Natural killer cell (primary cell): ENCODE measurements around the gene ATG2A. TPM values are rescaled to one million over a fixed set of nuclear protein-coding genes. Genes with fewer than 3 reads are reported as not detected.

Source experiments
- ATAC-seq, 3 donors: fragments of 150-1000 bp in 2 of 3; fragments of 200-7000 bp in 1 of 3; cut with Tn5 transposase; 1 replicate in 1 of 3; 2 replicates in 2 of 3; pipeline ENCODE4 v1.10.0; 2021; ENCODE audit warnings: mild to moderate bottlenecking in 2 of 3, moderate library complexity in 2 of 3
- DNase-seq, 2 donors: peaks; one replicate each; pipeline versions ENCODE4 v3.0.0 to v3.0.0-alpha.2; 2013 to 2021; ENCODE audit warnings: mixed read lengths in 1 of 2
- H3K27ac ChIP-seq: one replicate; pipeline ENCODE4 v1.5.1; 2013; ENCODE audit warnings: mild to moderate bottlenecking, low read length
- H3K27me3 ChIP-seq: one replicate; pipeline ENCODE4 v1.6.1; 2013; ENCODE audit warnings: low read length; ENCODE audit not compliant: control insufficient read depth, insufficient read depth
- H3K36me3 ChIP-seq: one replicate; pipeline ENCODE4 v1.6.1; 2013; ENCODE audit warnings: low read length; ENCODE audit not compliant: control insufficient read depth, insufficient read depth
- H3K4me1 ChIP-seq: one replicate; pipeline ENCODE4 v1.6.1; 2013; ENCODE audit warnings: low read length; ENCODE audit not compliant: control insufficient read depth, insufficient read depth
- H3K4me3 ChIP-seq: one replicate; pipeline ENCODE4 v1.5.1; 2013; ENCODE audit warnings: low read length
- H3K9me3 ChIP-seq: one replicate; pipeline ENCODE4 v1.6.1; 2013; ENCODE audit warnings: low read length; ENCODE audit not compliant: control insufficient read depth, insufficient read depth
- H3K27ac Mint-ChIP-seq, 2 donors: one replicate each; pipeline ENCODE4 v1.8.0; 2022; ENCODE audit warnings: mild to moderate bottlenecking in 2 of 2, mixed read lengths in 2 of 2, moderate library complexity in 1 of 2
- H3K27me3 Mint-ChIP-seq, 2 donors: one replicate each; pipeline ENCODE4 v1.8.0; 2022; ENCODE audit warnings: low read depth in 2 of 2, mixed read lengths in 2 of 2
- H3K36me3 Mint-ChIP-seq: one replicate; pipeline ENCODE4 v1.8.0; 2022; ENCODE audit warnings: mixed read lengths
- H3K4me1 Mint-ChIP-seq, 2 donors: one replicate each; pipeline ENCODE4 v1.8.0; 2022; ENCODE audit warnings: mixed read lengths in 2 of 2
- H3K4me3 Mint-ChIP-seq: one replicate; pipeline ENCODE4 v1.8.0; 2022; ENCODE audit warnings: mild to moderate bottlenecking, moderate library complexity, mixed read lengths
- H3K9me3 Mint-ChIP-seq, 2 donors: one replicate each; pipeline ENCODE4 v1.8.0; 2022; ENCODE audit warnings: mixed read lengths in 2 of 2
- WGBS: methylation state at CpG from one replicate; pipeline ENCODE4 v1.1.7; 2013; ENCODE audit warnings: missing lambda C conversion rate; ENCODE audit not compliant: insufficient coverage; 5-methylcytosine and 5-hydroxymethylcytosine counted together
- intact Hi-C: fragments of 100-400 bp; cut with micrococcal nuclease; formaldehyde crosslinking; loops from one replicate; pipeline ENCODE4 v1.14.2; 2022
- total RNA-seq, 4 donors: library from RNA; stranded (reverse); fragments of 120-200 nt in 1 of 4; gene quantifications; one replicate each; pipeline versions ENCODE4 v1.2.3 to v1.2.4, GENCODE V29; 2013 to 2022
- TF ChIP-seq, protein P1 (sequence below): fragments of 200-600 bp; IDR thresholded peaks from one replicate; pipeline ENCODE4 v1.8.0; 2022; ENCODE audit warnings: antibody characterized with exemption

ATG2A gene
- total RNA-seq, 3 donors from 2014 or later (not counting 1 experiment from before 2014, with no cell fraction given), result 165 to 321 (median 259) TPM

DNA sequence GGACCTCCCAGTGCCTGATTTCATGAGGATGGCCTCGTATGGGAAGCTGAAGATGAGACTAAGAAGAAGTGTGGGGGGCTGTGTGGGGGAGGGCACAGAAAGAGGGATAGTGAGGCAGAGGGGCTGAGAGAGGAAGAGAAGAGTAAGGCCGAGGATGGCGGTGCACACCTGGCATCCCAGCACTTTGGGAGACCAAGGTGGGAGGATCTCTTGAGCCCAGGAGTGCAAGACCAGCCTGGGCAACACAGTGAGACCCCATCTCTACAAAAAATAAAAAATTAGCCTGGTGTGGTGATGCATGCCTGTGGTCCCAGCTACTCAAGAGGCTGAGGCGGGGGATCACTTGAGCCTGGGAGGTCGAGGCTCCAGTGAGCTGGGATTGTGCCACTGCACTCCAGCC is 25.1 kb downstream of the ATG2A start:
- H3K27me3 Mint-ChIP-seq, result no peaks in the 10 kb centered on the region
- WGBS, result 86% methylated on average over 5 of the region's 5 CpGs
- H3K36me3 ChIP-seq, result peaks cover 8% of the 10 kb centered on the region
- no peaks in the 10 kb centered on the region for H3K9me3 Mint-ChIP-seq
- no peak overlapping the region for H3K4me3 ChIP-seq
- no peaks in the 10 kb centered on the region for H3K9me3 ChIP-seq
- no peak overlapping the region for H3K4me3 Mint-ChIP-seq
- DNase-seq (no peak), ATAC-seq (no peak)
- H3K27me3 ChIP-seq, result no peaks in the 10 kb centered on the region
- H3K4me1 ChIP-seq, result peaks cover 30% of the 10 kb centered on the region
- H3K27ac ChIP-seq, result no peak overlapping the region
- TF ChIP-seq, protein P1, sequence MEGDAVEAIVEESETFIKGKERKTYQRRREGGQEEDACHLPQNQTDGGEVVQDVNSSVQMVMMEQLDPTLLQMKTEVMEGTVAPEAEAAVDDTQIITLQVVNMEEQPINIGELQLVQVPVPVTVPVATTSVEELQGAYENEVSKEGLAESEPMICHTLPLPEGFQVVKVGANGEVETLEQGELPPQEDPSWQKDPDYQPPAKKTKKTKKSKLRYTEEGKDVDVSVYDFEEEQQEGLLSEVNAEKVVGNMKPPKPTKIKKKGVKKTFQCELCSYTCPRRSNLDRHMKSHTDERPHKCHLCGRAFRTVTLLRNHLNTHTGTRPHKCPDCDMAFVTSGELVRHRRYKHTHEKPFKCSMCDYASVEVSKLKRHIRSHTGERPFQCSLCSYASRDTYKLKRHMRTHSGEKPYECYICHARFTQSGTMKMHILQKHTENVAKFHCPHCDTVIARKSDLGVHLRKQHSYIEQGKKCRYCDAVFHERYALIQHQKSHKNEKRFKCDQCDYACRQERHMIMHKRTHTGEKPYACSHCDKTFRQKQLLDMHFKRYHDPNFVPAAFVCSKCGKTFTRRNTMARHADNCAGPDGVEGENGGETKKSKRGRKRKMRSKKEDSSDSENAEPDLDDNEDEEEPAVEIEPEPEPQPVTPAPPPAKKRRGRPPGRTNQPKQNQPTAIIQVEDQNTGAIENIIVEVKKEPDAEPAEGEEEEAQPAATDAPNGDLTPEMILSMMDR, result no peak
- intact Hi-C loops, result no loop called here
- H3K27ac Mint-ChIP-seq, result no peak overlapping the region
- H3K36me3 Mint-ChIP-seq, result no peaks in the 10 kb centered on the region
- peaks cover 11 to 21% of the 10 kb centered on the region in 2 donors for H3K4me1 Mint-ChIP-seq

DNA sequence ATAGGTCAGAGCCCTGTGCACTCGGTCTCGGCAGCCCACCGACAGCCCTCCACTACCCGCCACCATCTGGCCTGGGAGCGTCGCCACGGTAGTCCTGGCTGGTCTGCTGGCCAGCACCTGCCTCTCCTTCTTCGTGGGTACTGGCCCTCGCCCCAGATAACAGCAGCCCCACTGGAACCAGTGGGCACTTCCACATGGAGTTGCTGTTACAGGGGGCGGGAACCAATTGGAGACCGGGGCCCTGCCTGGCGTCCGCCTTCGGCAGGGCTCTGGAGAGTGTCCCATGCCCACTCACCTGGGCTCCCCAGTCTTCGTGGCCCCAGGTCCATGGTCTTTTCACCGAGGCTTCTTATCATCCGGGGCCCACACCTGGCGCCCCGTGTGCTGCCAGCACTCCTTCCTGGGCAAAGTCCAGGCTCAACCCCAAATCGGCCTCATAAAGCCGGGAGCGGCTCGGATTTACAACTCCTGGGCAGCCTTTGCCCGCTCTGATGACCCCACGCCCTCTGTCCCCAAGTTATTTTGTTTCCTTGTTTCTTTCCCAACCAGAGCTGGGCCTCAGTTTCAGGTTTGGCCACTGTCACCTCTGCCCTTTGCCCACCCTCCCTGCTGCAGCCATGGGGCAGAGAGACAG is 25.7 kb downstream of the ATG2A start:
- H3K27ac ChIP-seq, result no peak overlapping the region
- no peak overlapping the region for H3K4me3 ChIP-seq
- H3K27me3 ChIP-seq, result no peaks in the 10 kb centered on the region
- ATAC-seq (no peak), DNase-seq (no peak)
- intact Hi-C loops, result no loop called here
- Mint-ChIP-seq H3K4me3 (no peak overlapping the region), H3K4me1 (peaks cover 11 to 21% of the 10 kb centered on the region in 2 donors), H3K36me3 (no peaks in the 10 kb centered on the region), H3K27me3 (no peaks in the 10 kb centered on the region), H3K9me3 (no peaks in the 10 kb centered on the region), H3K27ac (no peak overlapping the region)
- H3K36me3 ChIP-seq, result peaks cover 4% of the 10 kb centered on the region
- 95% methylated on average over 25 of the region's 25 CpGs for WGBS
- H3K4me1 ChIP-seq, result peaks cover 30% of the 10 kb centered on the region
- H3K9me3 ChIP-seq, result no peaks in the 10 kb centered on the region
- TF ChIP-seq, protein P1, result no peak

- Histone ChIP-seq H3K36me3 (peaks cover 4% of the 10 kb centered on the region), H3K9me3 (no peaks in the 10 kb centered on the region), H3K4me3 (no peak overlapping the region), H3K27ac (no peak overlapping the region), H3K4me1 (peaks cover 30% of the 10 kb centered on the region), H3K27me3 (no peaks in the 10 kb centered on the region)
- intact Hi-C loops, result no loop called here
- TF ChIP-seq, protein P1, result no peak
- 96% methylated on average over 7 of the region's 7 CpGs for WGBS
- Mint-ChIP-seq H3K36me3 (no peaks in the 10 kb centered on the region), H3K4me1 (peaks cover 16 to 20% of the 10 kb centered on the region in 2 donors), H3K4me3 (no peak overlapping the region), H3K27ac (no peak overlapping the region), H3K27me3 (no peaks in the 10 kb centered on the region), H3K9me3 (no peaks in the 10 kb centered on the region)
- ATAC-seq (no peak), DNase-seq (no peak)
These were observed 26.5 kb downstream of the ATG2A start for GRCh38 chr11:64890522-64890939.
